ES-I3 (cell line): ENCODE measurements around the gene CSRNP2.
"Not testable (repeated sequence)": the region's sequence is repeated elsewhere in the genome, so short reads cannot be mapped to it uniquely, and the experiment has no call there.

Experiments
- H3K36me3 ChIP-seq: 2 replicates; pipeline ENCODE4 v1.6.1; 2013; ENCODE audit warnings: mild to moderate bottlenecking, low read length, control low read depth, moderate library complexity; ENCODE audit not compliant: insufficient read depth
- H3K4me1 ChIP-seq: 2 replicates; pipeline ENCODE4 v1.6.1; 2013; ENCODE audit warnings: mild to moderate bottlenecking, control low read depth, low read length; ENCODE audit not compliant: insufficient read depth
- H3K9ac ChIP-seq: 2 replicates; pipeline ENCODE4 v1.6.1; 2013; ENCODE audit warnings: low read depth, mild to moderate bottlenecking, low read length, moderate library complexity
- H3K9me3 ChIP-seq: 2 replicates; pipeline ENCODE4 v1.6.1; 2013; ENCODE audit warnings: mild to moderate bottlenecking, low read length, moderate library complexity; ENCODE audit not compliant: control insufficient read depth, insufficient read depth

Gene CSRNP2

GRCh38 chr12:51087818-51088217 lies 4.4 kb upstream of the CSRNP2 start:
- Histone ChIP-seq H3K4me1 (no peaks in the 10 kb centered on the region), H3K9ac (no peak overlapping the region), H3K36me3 (no peaks in the 10 kb centered on the region), H3K9me3 (no peaks in the 10 kb centered on the region)

- no peaks in the 10 kb centered on the region for H3K9me3 ChIP-seq
- H3K36me3 ChIP-seq: no peaks in the 10 kb centered on the region
- H3K9ac ChIP-seq: no peak overlapping the region
- peaks cover 3% of the 10 kb centered on the region for H3K4me1 ChIP-seq
Observed at GRCh38 chr12:51086933-51087332, 3.5 kb upstream of the CSRNP2 start.

DNA sequence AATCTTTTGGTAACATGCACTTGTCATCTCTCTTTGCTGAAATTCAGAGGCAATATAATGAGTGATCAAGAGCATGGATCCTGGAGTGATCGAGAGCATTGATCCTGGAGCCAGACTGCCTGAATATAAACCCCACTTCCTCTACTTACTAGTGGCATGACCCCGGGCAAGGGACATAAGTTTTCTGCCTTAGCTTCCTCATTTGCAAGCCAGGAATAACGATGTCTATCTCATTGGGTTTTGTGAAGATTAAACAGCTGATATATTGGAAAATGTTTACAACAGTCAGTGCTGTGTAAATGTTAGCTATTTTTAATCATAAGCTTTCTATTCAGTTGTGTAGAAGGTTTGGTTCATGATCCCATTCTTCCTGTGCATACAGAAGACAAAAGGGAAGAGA lies 2.4 kb upstream of the CSRNP2 start:
- peaks cover 10% of the 10 kb centered on the region for H3K4me1 ChIP-seq
- no peak overlapping the region for H3K9ac ChIP-seq
- no peaks in the 10 kb centered on the region for H3K36me3 ChIP-seq
- no peaks in the 10 kb centered on the region for H3K9me3 ChIP-seq

DNA sequence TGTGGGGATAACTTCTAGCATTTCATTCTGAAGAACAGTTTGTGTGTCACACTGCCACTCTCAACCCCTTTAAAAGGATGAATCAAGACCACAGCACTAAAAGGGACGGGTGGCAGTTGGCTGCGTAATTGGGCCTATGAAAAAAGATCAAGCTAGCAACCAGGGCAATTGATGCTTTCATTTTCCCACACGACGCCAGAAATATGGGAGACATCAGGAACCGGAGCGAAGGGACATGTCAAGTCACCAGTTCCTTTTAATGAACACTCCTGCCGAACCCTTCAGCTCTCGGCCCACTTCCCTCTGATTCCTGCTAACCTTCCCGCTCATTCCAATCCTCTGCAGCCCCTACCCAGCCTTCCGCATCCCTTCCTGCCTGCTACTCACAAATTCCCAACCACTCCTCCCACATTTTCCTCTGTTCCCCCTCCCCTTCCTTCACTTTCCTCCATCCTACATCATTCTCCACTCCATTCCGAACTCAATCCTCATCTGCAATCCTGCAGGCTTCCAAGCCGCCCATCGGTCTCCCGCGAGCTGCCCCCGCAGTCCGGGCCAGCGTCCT lies 753 bp downstream of the CSRNP2 start:
- H3K36me3 ChIP-seq: no peaks in the 10 kb centered on the region
- peak overlapping the region; percentile 61 for H3K9ac ChIP-seq
- no peaks in the 10 kb centered on the region for H3K9me3 ChIP-seq
- H3K4me1 ChIP-seq: peaks cover 15% of the 10 kb centered on the region

GRCh38 chr12:51081421-51081820 lies 2.0 kb downstream of the CSRNP2 start:
- Histone ChIP-seq H3K36me3 (no peaks in the 10 kb centered on the region), H3K9ac (no peak overlapping the region; the same call in 1 of the 2 replicates), H3K9me3 (no peaks in the 10 kb centered on the region), H3K4me1 (peaks cover 16% of the 10 kb centered on the region)

GRCh38 chr12:51080136-51080535 lies 3.3 kb downstream of the CSRNP2 start:
- H3K9me3 ChIP-seq: no peaks in the 10 kb centered on the region
- peaks cover 21% of the 10 kb centered on the region for H3K4me1 ChIP-seq
- H3K9ac ChIP-seq: no peak overlapping the region
- H3K36me3 ChIP-seq: no peaks in the 10 kb centered on the region

DNA sequence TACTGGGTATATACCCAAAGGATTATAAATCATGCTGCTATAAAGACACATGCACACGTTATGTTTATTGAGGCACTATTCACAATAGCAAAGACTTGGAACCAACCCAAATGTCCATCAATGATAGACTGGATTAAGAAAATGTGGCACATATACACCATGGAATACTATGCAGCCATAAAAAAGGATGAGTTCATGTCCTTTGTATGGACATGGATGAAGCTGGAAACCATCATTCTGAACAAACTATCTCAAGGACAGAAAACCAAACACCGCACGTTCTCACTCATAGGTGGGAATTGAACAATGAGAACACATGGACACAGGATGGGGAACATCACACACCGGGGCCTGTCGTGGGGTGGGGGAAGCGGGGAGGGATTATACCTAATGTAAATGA lies 4.5 kb downstream of the CSRNP2 start:
- peaks cover 21% of the 10 kb centered on the region for H3K4me1 ChIP-seq
- H3K9ac ChIP-seq, H3K36me3 ChIP-seq, H3K9me3 ChIP-seq: not testable (repeated sequence)

GRCh38 chr12:51078346-51078745 lies 5.0 kb downstream of the CSRNP2 start:
- peaks cover 21% of the 10 kb centered on the region for H3K4me1 ChIP-seq
- H3K36me3 ChIP-seq, H3K9ac ChIP-seq, H3K9me3 ChIP-seq: not testable (repeated sequence)

GRCh38 chr12:51077930-51078329 lies 5.5 kb downstream of the CSRNP2 start:
- Histone ChIP-seq H3K9me3 (no peaks in the 10 kb centered on the region), H3K36me3 (peaks cover 3% of the 10 kb centered on the region; the same call in 1 of the 2 replicates), H3K9ac (no peak overlapping the region), H3K4me1 (peaks cover 21% of the 10 kb centered on the region)

DNA sequence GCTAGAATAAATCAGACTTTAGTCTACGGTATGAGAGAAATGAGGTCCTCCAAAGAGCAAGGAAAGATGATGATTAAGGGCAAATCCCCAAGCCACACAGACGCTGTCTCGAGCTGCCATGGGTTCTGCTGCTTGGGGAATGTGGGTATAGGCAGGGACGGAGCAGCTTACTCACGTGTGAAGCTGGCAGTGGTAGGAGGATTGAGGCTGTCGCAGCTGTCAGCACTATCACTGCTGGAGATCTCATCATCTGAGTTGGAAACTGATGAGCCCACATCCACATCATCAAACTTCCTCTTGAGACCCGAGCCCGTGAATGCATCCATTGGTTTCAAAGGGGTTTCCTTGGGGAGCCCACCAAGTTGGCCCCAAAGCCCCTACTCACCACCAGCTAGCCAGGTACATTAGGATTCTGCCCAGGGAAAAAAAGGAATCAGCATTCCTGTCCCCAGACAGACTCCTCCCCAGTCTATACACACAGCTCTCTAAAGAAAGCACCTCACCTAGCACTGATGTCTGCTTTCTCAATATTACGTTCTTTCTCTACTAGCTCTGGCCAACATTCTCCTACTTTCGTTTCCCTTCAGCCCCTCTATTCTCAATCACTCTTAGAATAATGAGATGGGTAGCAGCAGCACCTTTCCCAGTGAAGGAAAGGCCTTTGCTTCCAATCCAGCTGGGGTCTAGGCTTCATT lies 7.0 kb downstream of the CSRNP2 start:
- peaks cover 13% of the 10 kb centered on the region for H3K36me3 ChIP-seq
- H3K4me1 ChIP-seq: peaks cover 13% of the 10 kb centered on the region
- no peaks in the 10 kb centered on the region for H3K9me3 ChIP-seq
- no peak overlapping the region for H3K9ac ChIP-seq

GRCh38 chr12:51075390-51075789 lies 8.0 kb downstream of the CSRNP2 start:
- Histone ChIP-seq H3K9ac (no peak overlapping the region), H3K9me3 (no peaks in the 10 kb centered on the region), H3K36me3 (peaks cover 18% of the 10 kb centered on the region), H3K4me1 (peaks cover 12% of the 10 kb centered on the region; the same call in 1 of the 2 replicates)

- Histone ChIP-seq H3K4me1 (0 out of 2 replicates have a peak, but pooled peaks cover 6% of the 10 kb centered on the region), H3K9ac (no peak overlapping the region), H3K36me3 (peaks cover 23% of the 10 kb centered on the region), H3K9me3 (no peaks in the 10 kb centered on the region)
Observed at GRCh38 chr12:51071663-51072062, 11.7 kb downstream of the CSRNP2 start.

- H3K9me3 ChIP-seq: no peaks in the 10 kb centered on the region
- H3K36me3 ChIP-seq: peaks cover 25% of the 10 kb centered on the region
- no peak overlapping the region for H3K9ac ChIP-seq
Observed at GRCh38 chr12:51070004-51070403, 13.4 kb downstream of the CSRNP2 start.

DNA sequence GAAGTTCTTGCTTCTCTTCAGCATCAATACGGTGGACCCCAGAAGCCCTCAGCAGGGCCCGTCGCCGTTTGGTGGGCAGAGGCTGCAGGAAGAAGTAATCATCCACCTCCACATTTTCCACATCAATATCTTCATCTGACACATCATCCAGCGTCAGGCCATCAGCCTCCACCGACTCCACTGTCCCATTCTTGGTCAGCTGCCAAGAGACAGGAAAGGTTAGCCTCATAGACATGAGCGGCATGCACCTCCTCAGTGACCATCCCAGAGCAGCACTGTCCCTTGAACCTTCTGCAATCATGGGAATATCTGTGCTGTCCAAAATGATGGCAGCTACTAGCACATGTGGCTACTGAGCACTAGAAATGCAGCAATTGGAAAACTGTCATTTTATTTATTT lies 15.6 kb downstream of the CSRNP2 start:
- Histone ChIP-seq H3K9me3 (no peaks in the 10 kb centered on the region), H3K9ac (no peak overlapping the region), H3K4me1 (no peaks in the 10 kb centered on the region), H3K36me3 (peaks cover 20% of the 10 kb centered on the region)

More at GRCh38 chr12:51070004-51070403, 13.4 kb downstream of the CSRNP2 start:
- H3K4me1 ChIP-seq: no peaks in the 10 kb centered on the region

DNA sequence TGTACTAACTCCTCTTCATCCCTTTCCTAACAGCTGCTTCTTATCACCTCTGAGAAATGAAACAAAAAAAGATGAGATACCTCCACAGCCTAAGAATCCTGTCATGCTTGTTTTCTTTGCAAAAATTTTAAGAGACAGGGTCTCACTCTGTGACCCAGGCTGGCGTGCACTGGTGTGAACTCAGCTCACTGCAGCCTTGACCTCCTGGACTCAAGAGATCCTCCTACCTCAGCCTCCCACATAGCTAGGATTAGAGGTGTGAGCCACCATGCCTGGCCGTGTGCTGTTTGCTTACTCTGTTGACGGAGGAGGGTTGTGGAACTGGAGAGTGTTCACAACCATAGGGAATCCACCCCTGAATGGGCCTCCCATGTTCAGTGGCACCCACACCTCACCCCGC lies 16.2 kb downstream of the CSRNP2 start:
- H3K9me3 ChIP-seq: no peaks in the 10 kb centered on the region

More for the DNA sequence above, 16.2 kb downstream of the CSRNP2 start:
- Histone ChIP-seq H3K36me3 (peaks cover 20% of the 10 kb centered on the region), H3K9ac (no peak overlapping the region), H3K4me1 (no peaks in the 10 kb centered on the region)
